RKO (cell line): ENCODE measurements around the gene CFD.
"Not testable (repeated sequence)": the region's sequence is repeated elsewhere in the genome, so short reads cannot be mapped to it uniquely, and the experiment has no call there.

Experiments
- DNase-seq: peaks from one replicate; pipeline ENCODE4 v3.0.0-alpha.2; 2016; ENCODE audit warnings: low spot score

CFD gene

GRCh38 chr19:858868-859843, at the start of gene CFD:
CFD (plus strand) TSS chr19:859664; CDS start chr19:859690, 26 bp downstream.
- DNase-seq, result no peak

GRCh38 chr19:810077-810855, 49.2 kb upstream of the CFD start:
- no peak for DNase-seq

- no peak for DNase-seq
Measured at GRCh38 chr19:810883-811489, 48.5 kb upstream of the CFD start.

- DNase-seq, result no peak
Measured at GRCh38 chr19:811506-812048, 47.9 kb upstream of the CFD start.

- no peak for DNase-seq
Measured at GRCh38 chr19:812049-812746, 47.3 kb upstream of the CFD start.

GRCh38 chr19:812747-813218, 46.7 kb upstream of the CFD start:
- no peak for DNase-seq

- no peak for DNase-seq
Measured at GRCh38 chr19:813219-814151, 46.0 kb upstream of the CFD start.

- no peak for DNase-seq
Measured at GRCh38 chr19:814152-815078, 45.0 kb upstream of the CFD start.

- DNase-seq, result no peak
Measured at GRCh38 chr19:815079-815774, 44.2 kb upstream of the CFD start.

- no peak for DNase-seq
Measured at GRCh38 chr19:815775-816499, 43.5 kb upstream of the CFD start.

GRCh38 chr19:816500-816857, 43.0 kb upstream of the CFD start:
- DNase-seq, result no peak

GRCh38 chr19:820212-820611, 39.3 kb upstream of the CFD start:
- DNase-seq, result not testable (repeated sequence)

GRCh38 chr19:821231-821824, 38.1 kb upstream of the CFD start:
- DNase-seq, result no peak

GRCh38 chr19:821825-822503, 37.5 kb upstream of the CFD start, which contains the start of gene PLPPR3:
PLPPR3 (minus strand) TSS chr19:821955; CDS start chr19:821559, 396 bp downstream.
- DNase-seq, result no peak

GRCh38 chr19:823565-824121, 35.8 kb upstream of the CFD start:
- DNase-seq, result no peak

- no peak for DNase-seq
Measured at GRCh38 chr19:824885-825284, 34.6 kb upstream of the CFD start.
